HCT116 (cell line): ENCODE results near the gene OGG1. TPM values are rescaled to one million over a fixed set of nuclear protein-coding genes. Genes with fewer than 3 reads are reported as not detected.

ENCODE experiments used
- ATAC-seq: fragments of 200-7000 bp; cut with Tn5 transposase; 2 replicates; pipeline ENCODE4 v1.9.1; 2020; ENCODE audit warnings: mild to moderate bottlenecking, moderate library complexity
- BruUV-seq: library from RNA; stranded (reverse); fragments of 400-500 nt; replicated peaks from 2 replicates; lab custom pipeline; 2021; lab: Mats Ljungman, UMichigan
- CTCF ChIA-PET: fragments of 300-600 bp; sonication (Branson Sonifier 250); formaldehyde crosslinking; loops from one replicate; lab custom pipeline; 2021; ENCODE audit warnings: antibody characterized with exemption; lab: Charles Lee
- POLR2A ChIA-PET: fragments of 300-600, 350-600 bp; sonication (Branson Sonifier 250); formaldehyde crosslinking; loops from one replicate; lab custom pipeline; 2021; ENCODE audit warnings: antibody characterized with exemption; lab: Charles Lee
- RAD21 ChIA-PET, 2 experiments: fragments of 300-600 bp; sonication (Branson Sonifier 250); formaldehyde crosslinking; loops; one replicate each; lab custom pipeline; 2023; ENCODE audit warnings: low total read pairs in 2 of 2; ENCODE audit not compliant: uncharacterized antibody in 2 of 2, unreplicated experiment in 2 of 2, low non-redundant PET in 1 of 2; lab: Charles Lee
- DNase-seq: peaks from one replicate; pipeline ENCODE4 v3.0.0-alpha.2; 2010; ENCODE audit warnings: low read depth, low spot score
- H2AFZ ChIP-seq: fragments of 200-600 bp; shearing (Covaris generic), sonication (generic); 2 replicates; pipeline ENCODE4 v1.6.1; 2017; ENCODE audit warnings: low read depth, mixed run types, mixed read lengths, antibody characterized with exemption, low read length; ENCODE audit not compliant: poor library complexity, severe bottlenecking
- H3K27ac ChIP-seq: 2 replicates; pipeline ENCODE4 v1.5.1; 2012; ENCODE audit warnings: low read depth, low read length
- H3K27me3 ChIP-seq: fragments of 200-600 bp; sonication (generic); 2 replicates; pipeline ENCODE4 v1.6.1; 2016; ENCODE audit warnings: mixed run types, low read length, mixed read lengths; ENCODE audit not compliant: insufficient read depth
- H3K36me3 ChIP-seq, 2 experiments: fragments of 200-500 bp in 1 of 2; fragments of 200-600 bp in 1 of 2; sonication (Bioruptor generic) in 1 of 2; sonication (generic) in 1 of 2; 2 replicates each; pipeline versions ENCODE4 v1.5.1 to v1.6.1; 2014 to 2016; ENCODE audit warnings: low read length in 2 of 2, inconsistent platforms in 1 of 2, mixed read lengths in 1 of 2, mixed run types in 1 of 2; ENCODE audit not compliant: insufficient read depth in 2 of 2, control insufficient read depth in 1 of 2
- H3K4me1 ChIP-seq, 2 experiments: fragments of 200-600 bp in 1 of 2; sonication (generic) in 1 of 2; 2 replicates each; pipeline versions ENCODE4 v1.5.1 to v1.6.1; 2012 to 2017; ENCODE audit warnings: low read length in 2 of 2, inconsistent platforms in 1 of 2, mild to moderate bottlenecking in 1 of 2, mixed read lengths in 1 of 2, mixed run types in 1 of 2, moderate library complexity in 1 of 2; ENCODE audit not compliant: insufficient read depth in 2 of 2, control insufficient read depth in 1 of 2
- H3K4me2 ChIP-seq: fragments of 200-600 bp; sonication (generic); 2 replicates; pipeline ENCODE4 v1.6.1; 2017; ENCODE audit warnings: mixed run types, low read length, mixed read lengths
- H3K4me3 ChIP-seq, 2 experiments: fragments of 200-600 bp in 1 of 2; sonication (generic) in 1 of 2; replicated peaks in 1 of 2; 2 replicates each; pipeline ENCODE4 v1.5.1; 2011 to 2016; ENCODE audit warnings: low read length in 2 of 2, control low read depth in 1 of 2, low read depth in 1 of 2, mild to moderate bottlenecking in 1 of 2, mixed read lengths in 1 of 2, mixed run types in 1 of 2
- H3K79me2 ChIP-seq: fragments of 200-600 bp; sonication (generic); 2 replicates; pipeline ENCODE4 v1.6.1; 2017; ENCODE audit warnings: mild to moderate bottlenecking, mixed run types, low read length, moderate library complexity, mixed read lengths; ENCODE audit not compliant: insufficient read depth
- H3K9ac ChIP-seq: fragments of 200-600 bp; sonication (generic); 2 replicates; pipeline ENCODE4 v1.6.1; 2016; ENCODE audit warnings: low read length, mixed read lengths
- H3K9me2 ChIP-seq: fragments of 200-600 bp; sonication (generic), shearing (Covaris generic); 2 replicates; pipeline ENCODE4 v1.6.1; 2017; ENCODE audit warnings: mixed run types, mild to moderate bottlenecking, moderate library complexity; ENCODE audit not compliant: insufficient read depth
- H3K9me3 ChIP-seq, 2 experiments: fragments of 200-500 bp in 1 of 2; fragments of 200-600 bp in 1 of 2; sonication (Bioruptor generic) in 1 of 2; sonication (generic) in 1 of 2; 2 replicates each; pipeline ENCODE4 v1.6.1; 2014 to 2017; ENCODE audit warnings: low read length in 2 of 2, mixed read lengths in 2 of 2, inconsistent platforms in 1 of 2, low read depth in 1 of 2, mild to moderate bottlenecking in 1 of 2, mixed run types in 1 of 2, moderate library complexity in 1 of 2; ENCODE audit not compliant: control insufficient read depth in 1 of 2, insufficient read depth in 1 of 2
- H4K20me1 ChIP-seq: fragments of 200-600 bp; sonication (generic), shearing (Covaris generic); 2 replicates; pipeline ENCODE4 v1.6.1; 2017; ENCODE audit warnings: mixed run types, mild to moderate bottlenecking, moderate library complexity; ENCODE audit not compliant: insufficient read depth
- EZH2 ChIP-seq: fragments of 200-600 bp; sonication (generic); IDR thresholded peaks from 2 replicates; pipeline ENCODE4 v1.6.1; 2017; ENCODE audit warnings: antibody characterized with exemption, mixed run types
- JUND ChIP-seq: IDR thresholded peaks from 2 replicates; pipeline ENCODE4 v1.6.1; 2012
- POLR2AphosphoS5 ChIP-seq: IDR thresholded peaks from 2 replicates; pipeline ENCODE4 v1.6.1; 2011; ENCODE audit warnings: mild to moderate bottlenecking, low read depth, low read length, moderate library complexity
- RAD21 ChIP-seq: IDR thresholded peaks from 2 replicates; pipeline ENCODE4 v1.6.1; 2012; ENCODE audit warnings: low read depth, mild to moderate bottlenecking
- YY1 ChIP-seq: IDR thresholded peaks from 2 replicates; pipeline ENCODE4 v1.6.1; 2011; ENCODE audit warnings: low read length, low read depth, moderate library complexity, mild to moderate bottlenecking; ENCODE audit not compliant: insufficient replicate concordance; ENCODE audit errors: extremely low read depth
- ZNF274 ChIP-seq: fragments of 200-500 bp; sonication (Bioruptor generic); IDR thresholded peaks from 2 replicates; pipeline ENCODE4 v1.6.1; 2014; ENCODE audit warnings: mild to moderate bottlenecking, low read depth, low read length, inconsistent platforms
- intact Hi-C: fragments of 100-400 bp; cut with micrococcal nuclease; formaldehyde crosslinking; loops from 2 replicates; pipeline ENCODE4 v1.10.0; 2022
- total RNA-seq: library from RNA; stranded (reverse); gene quantifications from one replicate; pipeline ENCODE4 v1.2.1, GENCODE V29; 2021; ENCODE audit not compliant: unreplicated experiment
- TF ChIP-seq, protein P1 (sequence below): IDR thresholded peaks from 2 replicates; pipeline ENCODE4 v1.6.1; 2011; ENCODE audit warnings: mild to moderate bottlenecking, low read length, moderate library complexity; ENCODE audit not compliant: insufficient replicate concordance; ENCODE audit errors: extremely low read depth
- TF ChIP-seq, protein P2 (sequence below): IDR thresholded peaks from 2 replicates; pipeline ENCODE4 v1.6.1; 2012

OGG1 gene
- total RNA-seq, 1 experiment from 2014 or later = 16.3 TPM

DNA sequence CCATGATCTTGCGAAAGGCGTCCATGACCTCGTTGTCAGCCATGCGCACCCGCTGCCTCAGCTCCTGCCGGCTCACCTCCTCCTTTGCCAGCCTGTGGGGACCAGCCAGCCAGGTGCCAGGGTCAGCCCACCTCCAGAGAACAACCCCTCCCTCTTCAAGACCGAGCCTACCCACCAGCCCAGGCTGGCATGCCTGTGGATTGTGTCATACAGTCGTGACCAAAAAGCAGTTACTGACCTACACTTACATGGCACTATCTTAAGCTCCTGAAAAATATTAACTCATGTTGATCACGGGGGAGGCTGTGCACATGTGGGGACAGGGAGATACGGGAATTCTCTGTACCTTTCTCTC is 30.7 kb downstream of the OGG1 start:
- no TSS peak for BruUV-seq

DNA sequence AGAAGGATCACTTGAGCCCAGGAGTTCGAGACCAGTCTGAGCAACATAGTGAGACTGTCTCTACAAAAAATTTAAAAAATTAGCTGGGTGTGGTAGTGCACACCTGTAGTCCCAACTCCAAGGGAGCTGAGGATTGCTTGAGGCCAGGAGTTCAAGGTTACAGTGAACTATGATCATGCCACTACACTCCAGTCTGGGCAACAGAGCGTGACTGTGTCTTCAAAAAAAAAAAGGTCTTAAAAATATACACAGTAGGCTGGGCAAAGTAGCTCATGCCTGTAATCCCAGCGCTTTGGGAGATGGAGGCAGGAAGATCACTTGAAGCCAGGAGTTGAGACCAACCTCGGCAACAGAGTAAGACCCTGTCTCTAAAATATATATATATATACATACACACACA is 31.2 kb downstream of the OGG1 start:
- BruUV-seq = no TSS peak
- no peaks in the 10 kb centered on the region for H3K27me3 ChIP-seq

More for the DNA sequence above, 30.7 kb downstream of the OGG1 start:
- Histone ChIP-seq H3K9me3 (no peaks in the 10 kb centered on the region), H3K27ac (no peak overlapping the region), H3K9ac (no peak overlapping the region), H3K4me3 (no peak overlapping the region), H3K4me2 (no peak overlapping the region), H3K27me3 (no peaks in the 10 kb centered on the region), H3K4me1 (peaks cover 0 to 11% of the 10 kb centered on the region in 2 experiments; a peak in 1 of 4 replicates), H4K20me1 (no peaks in the 10 kb centered on the region), H2AFZ (no peak overlapping the region), H3K36me3 (peaks cover 10 to 16% of the 10 kb centered on the region in 2 experiments; a peak in 3 of 4 replicates), H3K79me2 (no peaks in the 10 kb centered on the region), H3K9me2 (no peaks in the 10 kb centered on the region)
- TF ChIP-seq JUND (no peak), POLR2AphosphoS5 (no peak), RAD21 (no peak), EZH2 (no peak)
- RAD21 ChIA-PET = no interaction called here
- intact Hi-C loops = no loop called here
- CTCF ChIA-PET = no interaction called here
- no peak for DNase-seq
- POLR2A ChIA-PET = no interaction called here
- no peak for ATAC-seq

More for the DNA sequence above, 31.2 kb downstream of the OGG1 start:
- ATAC-seq (no peak), DNase-seq (no peak)
- peaks cover 10 to 16% of the 10 kb centered on the region in 2 experiments; a peak in 3 of 4 replicates for H3K36me3 ChIP-seq
- no peak overlapping the region for H3K4me3 ChIP-seq
- no peak overlapping the region for H2AFZ ChIP-seq
- TF ChIP-seq JUND = no peak
- TF ChIP-seq, protein P1, sequence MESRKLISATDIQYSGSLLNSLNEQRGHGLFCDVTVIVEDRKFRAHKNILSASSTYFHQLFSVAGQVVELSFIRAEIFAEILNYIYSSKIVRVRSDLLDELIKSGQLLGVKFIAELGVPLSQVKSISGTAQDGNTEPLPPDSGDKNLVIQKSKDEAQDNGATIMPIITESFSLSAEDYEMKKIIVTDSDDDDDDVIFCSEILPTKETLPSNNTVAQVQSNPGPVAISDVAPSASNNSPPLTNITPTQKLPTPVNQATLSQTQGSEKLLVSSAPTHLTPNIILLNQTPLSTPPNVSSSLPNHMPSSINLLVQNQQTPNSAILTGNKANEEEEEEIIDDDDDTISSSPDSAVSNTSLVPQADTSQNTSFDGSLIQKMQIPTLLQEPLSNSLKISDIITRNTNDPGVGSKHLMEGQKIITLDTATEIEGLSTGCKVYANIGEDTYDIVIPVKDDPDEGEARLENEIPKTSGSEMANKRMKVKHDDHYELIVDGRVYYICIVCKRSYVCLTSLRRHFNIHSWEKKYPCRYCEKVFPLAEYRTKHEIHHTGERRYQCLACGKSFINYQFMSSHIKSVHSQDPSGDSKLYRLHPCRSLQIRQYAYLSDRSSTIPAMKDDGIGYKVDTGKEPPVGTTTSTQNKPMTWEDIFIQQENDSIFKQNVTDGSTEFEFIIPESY = no peak
- TF ChIP-seq EZH2 = no peak
- no peak for TF ChIP-seq ZNF274
- TF ChIP-seq, protein P2, sequence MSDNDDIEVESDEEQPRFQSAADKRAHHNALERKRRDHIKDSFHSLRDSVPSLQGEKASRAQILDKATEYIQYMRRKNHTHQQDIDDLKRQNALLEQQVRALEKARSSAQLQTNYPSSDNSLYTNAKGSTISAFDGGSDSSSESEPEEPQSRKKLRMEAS = no peak
- no peak for TF ChIP-seq YY1
- no peaks in the 10 kb centered on the region for H3K9me2 ChIP-seq
- intact Hi-C loops = no loop called here
- peaks cover 0 to 11% of the 10 kb centered on the region in 2 experiments; a peak in 1 of 4 replicates for H3K4me1 ChIP-seq
- no peaks in the 10 kb centered on the region for H3K79me2 ChIP-seq
- no peaks in the 10 kb centered on the region for H3K9me3 ChIP-seq
- no peak overlapping the region for H3K9ac ChIP-seq
- no peak overlapping the region for H3K27ac ChIP-seq
- no peak overlapping the region for H3K4me2 ChIP-seq
- ChIA-PET POLR2A (interaction anchor here (0.7 kb wide), 1 partner anchor 86 kb away, joined by 4 read pairs; no protein-coding TSS in a partner anchor), RAD21 (no interaction called here), CTCF (no interaction called here)
- no peaks in the 10 kb centered on the region for H4K20me1 ChIP-seq
